OCI-LY3 (cell line): ENCODE data around the gene TMCO1.
"Not testable (repeated sequence)": the region's sequence is repeated elsewhere in the genome, so short reads cannot be mapped to it uniquely, and the experiment has no call there.

Experiments
- H2AFZ ChIP-seq: fragments of 200-600, 300-600 bp; shearing (Covaris generic); 2 replicates; pipeline ENCODE4 v1.6.0; 2014; ENCODE audit warnings: antibody characterized with exemption, low read depth, low read length
- H3K27ac ChIP-seq: fragments of 200-600, 300-600 bp; sonication (generic); 2 replicates; pipeline ENCODE4 v1.5.1; 2014; ENCODE audit warnings: mild to moderate bottlenecking, low read length, moderate library complexity, mixed read lengths
- H3K27me3 ChIP-seq: fragments of 200-600, 300-600 bp; sonication (generic); 2 replicates; pipeline ENCODE4 v1.6.1; 2014; ENCODE audit warnings: low read depth, low read length, mixed read lengths
- H3K36me3 ChIP-seq: fragments of 200-600, 300-600 bp; sonication (generic); replicated peaks from 2 replicates; pipeline ENCODE3; 2014; ENCODE audit warnings: low read depth, low read length, mixed read lengths
- H3K4me1 ChIP-seq: fragments of 300-600, 200-600 bp; sonication (generic); 2 replicates; pipeline ENCODE4 v1.6.1; 2014; ENCODE audit warnings: low read length, mixed read lengths
- H3K4me2 ChIP-seq: fragments of 200-600, 300-600 bp; sonication (generic); 2 replicates; pipeline ENCODE4 v1.6.1; 2014; ENCODE audit warnings: low read length, mixed read lengths
- H3K4me3 ChIP-seq: fragments of 300-600, 200-600 bp; sonication (generic); 2 replicates; pipeline ENCODE4 v1.5.1; 2014; ENCODE audit warnings: antibody characterized with exemption, mild to moderate bottlenecking, low read length, moderate library complexity
- H3K79me2 ChIP-seq: fragments of 300-600, 200-600 bp; shearing (Covaris generic); 2 replicates; pipeline ENCODE4 v1.6.1; 2014; ENCODE audit warnings: mild to moderate bottlenecking, low read length, mixed read lengths
- H3K9ac ChIP-seq: fragments of 300-600, 200-600 bp; shearing (Covaris generic); 2 replicates; pipeline ENCODE4 v1.6.0; 2014; ENCODE audit warnings: mild to moderate bottlenecking, low read length, moderate library complexity
- H3K9me3 ChIP-seq: fragments of 200-600, 300-600 bp; shearing (Covaris generic); 2 replicates; pipeline ENCODE4 v1.6.1; 2014; ENCODE audit warnings: low read length, mixed read lengths; ENCODE audit not compliant: insufficient read depth
- H4K20me1 ChIP-seq: fragments of 200-600, 300-600 bp; sonication (generic); 2 replicates; pipeline ENCODE4 v1.6.1; 2016; ENCODE audit warnings: low read length, mixed read lengths; ENCODE audit not compliant: insufficient read depth
- CTCF ChIP-seq: fragments of 200-600, 300-600 bp; sonication (generic); IDR thresholded peaks from 2 replicates; pipeline ENCODE4 v1.5.1; 2014; ENCODE audit warnings: antibody characterized with exemption, low read length, low read depth
- EZH2phosphoT487 ChIP-seq: fragments of 200-600 bp; shearing (Covaris generic); IDR thresholded peaks from 2 replicates; pipeline ENCODE4 v1.6.1; 2018; ENCODE audit warnings: antibody characterized with exemption, mixed run types, low read depth

Gene TMCO1

GRCh38 chr1:165807613-165808012 is 38.9 kb upstream of the TMCO1 start:
- H3K9me3 ChIP-seq, result no peaks in the 10 kb centered on the region
- no peak overlapping the region for H3K4me2 ChIP-seq
- no peak overlapping the region for H3K4me3 ChIP-seq
- 0 out of 2 replicates have a peak, but pooled peaks cover 7% of the 10 kb centered on the region for H3K27me3 ChIP-seq
- H3K9ac ChIP-seq, result no peak overlapping the region
- no peaks in the 10 kb centered on the region for H4K20me1 ChIP-seq
- H3K4me1 ChIP-seq, result no peaks in the 10 kb centered on the region
- H3K79me2 ChIP-seq, result no peaks in the 10 kb centered on the region
- no peak overlapping the region for H3K27ac ChIP-seq
- no peak for TF ChIP-seq CTCF
- no peaks in the 10 kb centered on the region for H3K36me3 ChIP-seq
- no peak overlapping the region for H2AFZ ChIP-seq

- not testable (repeated sequence) for H3K27me3 ChIP-seq, H3K4me3 ChIP-seq, H3K27ac ChIP-seq, H4K20me1 ChIP-seq, H3K79me2 ChIP-seq, H2AFZ ChIP-seq, H3K9ac ChIP-seq, H3K4me1 ChIP-seq, H3K36me3 ChIP-seq, H3K4me2 ChIP-seq, H3K9me3 ChIP-seq
Observed at GRCh38 chr1:165804513-165804912, 35.8 kb upstream of the TMCO1 start.

- Histone ChIP-seq H3K27me3 (no peaks in the 10 kb centered on the region), H3K4me3 (no peak overlapping the region), H3K4me2 (no peak overlapping the region), H2AFZ (no peak overlapping the region), H3K79me2 (no peaks in the 10 kb centered on the region), H3K36me3 (no peaks in the 10 kb centered on the region), H3K9ac (no peak overlapping the region), H3K4me1 (peaks cover 6% of the 10 kb centered on the region), H3K9me3 (peaks cover 3% of the 10 kb centered on the region; the same call in 1 of the 2 replicates), H4K20me1 (no peaks in the 10 kb centered on the region), H3K27ac (no peak overlapping the region)
- no peak for TF ChIP-seq CTCF
- TF ChIP-seq EZH2phosphoT487, result no peak
Observed at GRCh38 chr1:165799387-165799786, 30.7 kb upstream of the TMCO1 start.

- Histone ChIP-seq H3K4me2 (no peak overlapping the region), H2AFZ (no peak overlapping the region), H3K27ac (no peak overlapping the region), H3K36me3 (no peaks in the 10 kb centered on the region), H3K9ac (no peak overlapping the region), H3K79me2 (no peaks in the 10 kb centered on the region), H3K27me3 (peaks cover 8% of the 10 kb centered on the region), H3K9me3 (peaks cover 3% of the 10 kb centered on the region; the same call in 1 of the 2 replicates), H3K4me3 (no peak overlapping the region), H4K20me1 (no peaks in the 10 kb centered on the region), H3K4me1 (peaks cover 6% of the 10 kb centered on the region)
- TF ChIP-seq CTCF (no peak), EZH2phosphoT487 (no peak)
Observed at GRCh38 chr1:165795894-165796293, 27.2 kb upstream of the TMCO1 start.

GRCh38 chr1:165793951-165794350 is 25.3 kb upstream of the TMCO1 start:
- Histone ChIP-seq H2AFZ (no peak overlapping the region), H3K4me3 (no peak overlapping the region), H3K9ac (no peak overlapping the region), H3K36me3 (no peaks in the 10 kb centered on the region), H3K4me1 (no peaks in the 10 kb centered on the region), H4K20me1 (no peaks in the 10 kb centered on the region), H3K27ac (no peak overlapping the region), H3K79me2 (no peaks in the 10 kb centered on the region), H3K9me3 (no peaks in the 10 kb centered on the region), H3K27me3 (peaks cover 8% of the 10 kb centered on the region), H3K4me2 (no peak overlapping the region)
- no peak for TF ChIP-seq EZH2phosphoT487
- TF ChIP-seq CTCF, result no peak
